K562 treated with DMSO at 1 percent for 48 hours (cell line): ENCODE results near the gene MYCBP2. TPM values are rescaled to one million over a fixed set of nuclear protein-coding genes. Genes with fewer than 3 reads are reported as not detected.

ENCODE experiments used
- total RNA-seq: library from RNA; unstranded; fragments of 300-600 nt; gene quantifications from 2 replicates; pipeline ENCODE4 v1.2.3, GENCODE V29; 2022; ENCODE audit warnings: low replicate concordance; ENCODE audit errors: extremely low read depth

The MYCBP2 gene, protein sequence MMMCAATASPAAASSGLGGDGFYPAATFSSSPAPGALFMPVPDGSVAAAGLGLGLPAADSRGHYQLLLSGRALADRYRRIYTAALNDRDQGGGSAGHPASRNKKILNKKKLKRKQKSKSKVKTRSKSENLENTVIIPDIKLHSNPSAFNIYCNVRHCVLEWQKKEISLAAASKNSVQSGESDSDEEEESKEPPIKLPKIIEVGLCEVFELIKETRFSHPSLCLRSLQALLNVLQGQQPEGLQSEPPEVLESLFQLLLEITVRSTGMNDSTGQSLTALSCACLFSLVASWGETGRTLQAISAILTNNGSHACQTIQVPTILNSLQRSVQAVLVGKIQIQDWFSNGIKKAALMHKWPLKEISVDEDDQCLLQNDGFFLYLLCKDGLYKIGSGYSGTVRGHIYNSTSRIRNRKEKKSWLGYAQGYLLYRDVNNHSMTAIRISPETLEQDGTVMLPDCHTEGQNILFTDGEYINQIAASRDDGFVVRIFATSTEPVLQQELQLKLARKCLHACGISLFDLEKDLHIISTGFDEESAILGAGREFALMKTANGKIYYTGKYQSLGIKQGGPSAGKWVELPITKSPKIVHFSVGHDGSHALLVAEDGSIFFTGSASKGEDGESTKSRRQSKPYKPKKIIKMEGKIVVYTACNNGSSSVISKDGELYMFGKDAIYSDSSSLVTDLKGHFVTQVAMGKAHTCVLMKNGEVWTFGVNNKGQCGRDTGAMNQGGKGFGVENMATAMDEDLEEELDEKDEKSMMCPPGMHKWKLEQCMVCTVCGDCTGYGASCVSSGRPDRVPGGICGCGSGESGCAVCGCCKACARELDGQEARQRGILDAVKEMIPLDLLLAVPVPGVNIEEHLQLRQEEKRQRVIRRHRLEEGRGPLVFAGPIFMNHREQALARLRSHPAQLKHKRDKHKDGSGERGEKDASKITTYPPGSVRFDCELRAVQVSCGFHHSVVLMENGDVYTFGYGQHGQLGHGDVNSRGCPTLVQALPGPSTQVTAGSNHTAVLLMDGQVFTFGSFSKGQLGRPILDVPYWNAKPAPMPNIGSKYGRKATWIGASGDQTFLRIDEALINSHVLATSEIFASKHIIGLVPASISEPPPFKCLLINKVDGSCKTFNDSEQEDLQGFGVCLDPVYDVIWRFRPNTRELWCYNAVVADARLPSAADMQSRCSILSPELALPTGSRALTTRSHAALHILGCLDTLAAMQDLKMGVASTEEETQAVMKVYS (N-terminal part only)
- not detected in 2 replicates for total RNA-seq

DNA sequence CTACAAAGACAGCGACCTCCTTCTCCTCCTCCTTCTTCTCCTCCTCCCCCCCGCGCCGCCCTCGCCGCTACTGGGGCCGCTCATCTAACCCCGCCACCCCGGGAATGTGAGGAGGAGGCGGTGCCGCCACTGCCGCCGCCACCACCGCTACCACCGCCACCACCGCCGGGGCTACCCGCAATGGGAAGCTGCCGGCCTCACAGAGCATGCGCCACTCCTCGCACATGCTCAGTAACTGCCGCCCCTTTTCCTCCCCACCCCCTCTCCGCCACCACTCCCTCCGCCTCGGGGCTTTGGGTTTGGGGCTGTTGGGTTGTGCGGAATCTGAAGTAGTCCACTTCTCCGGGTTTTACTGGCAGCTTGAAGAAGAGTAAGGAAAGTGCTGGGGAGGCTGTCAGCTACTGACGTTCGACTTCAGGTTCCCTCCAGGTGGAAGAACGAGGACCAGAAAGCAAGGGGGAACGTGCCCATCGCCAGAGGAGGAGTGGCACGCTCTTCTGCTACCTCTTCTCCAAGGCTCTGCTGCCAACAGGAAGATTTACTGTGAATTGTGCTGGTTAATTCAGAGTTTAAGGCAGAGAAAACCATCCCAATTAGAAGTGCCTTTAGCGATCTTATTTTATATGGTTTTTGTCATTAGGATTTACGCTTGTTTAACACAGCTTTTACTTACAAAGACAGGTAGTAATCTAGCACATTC is at the start of gene MYCBP2:
MYCBP2 (minus strand) TSS at position 190 of the 700 bp plus-strand sequence. CDS start 319 bp downstream, outside the sequence.

DNA sequence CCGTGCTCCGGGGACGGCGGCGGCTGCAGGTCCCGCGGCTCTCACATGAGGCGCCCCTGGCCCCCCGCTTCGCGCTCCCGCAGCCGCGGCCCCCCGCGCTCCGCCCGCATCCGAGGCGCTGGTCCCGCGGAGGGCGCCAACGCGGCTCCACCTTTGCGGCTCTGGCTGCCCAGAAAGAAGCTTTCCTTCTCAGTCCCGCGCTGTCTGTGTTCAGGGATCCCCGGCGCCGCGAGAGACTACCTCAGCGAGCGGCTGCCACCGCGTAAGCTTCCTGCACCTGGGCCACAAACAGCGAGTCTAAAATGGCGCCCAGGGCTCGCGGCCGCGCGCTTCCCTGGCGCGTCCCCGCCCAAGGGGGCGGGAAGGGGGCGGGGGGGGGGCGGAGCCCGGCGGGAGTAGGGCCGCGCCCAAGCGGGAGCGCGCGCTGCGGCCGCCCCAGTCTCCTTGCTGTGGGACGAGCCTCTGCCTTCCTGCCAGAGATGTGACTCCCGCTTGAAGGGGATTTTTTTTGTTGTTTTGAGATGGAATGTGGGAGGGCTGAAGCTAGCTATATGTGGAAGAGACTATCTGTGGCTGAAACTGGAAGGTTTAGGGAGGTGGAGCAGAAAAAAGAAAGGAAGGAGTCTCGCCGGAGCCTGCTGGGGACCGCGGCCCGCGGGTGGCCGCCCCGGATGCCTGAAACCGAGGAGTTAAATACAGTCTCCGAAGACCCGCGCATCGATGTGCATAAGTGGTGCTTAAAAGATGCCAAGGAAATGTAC is 299.9 kb downstream of the MYCBP2 start, which contains the start of gene FBXL3:
FBXL3 (minus strand) TSS at position 299 of the 761 bp plus-strand sequence. CDS start 5,299 bp downstream, outside the sequence.

Other genes with a start within 250 kb of the MYCBP2 start
- not detected in 2 replicates for gene SCEL, start 208.6 kb upstream of the MYCBP2 start, total RNA-seq